H1 (cell line): ENCODE measurements around the gene ARID5A. TPM values are rescaled to one million over a fixed set of nuclear protein-coding genes. Genes with fewer than 3 reads are reported as not detected.
"Not testable (repeated sequence)": the region's sequence is repeated elsewhere in the genome, so short reads cannot be mapped to it uniquely, and the experiment has no call there.

Experiments used
- CTCF ChIA-PET: fragments of 300-600 bp; sonication (Branson Sonifier 250); formaldehyde crosslinking; loops from one replicate; lab custom pipeline; 2021; ENCODE audit not compliant: partially characterized antibody; lab: Charles Lee
- POLR2A ChIA-PET: fragments of 300-600 bp; sonication (Branson Sonifier 250); formaldehyde crosslinking; loops from one replicate; lab custom pipeline; 2021; ENCODE audit warnings: inconsistent platforms; ENCODE audit not compliant: partially characterized antibody; lab: Charles Lee
- DNase-seq, 2 experiments: peaks; one replicate each; pipeline versions ENCODE4 v3.0.0 to v3.0.0-alpha.2; 2010 to 2022; ENCODE audit warnings: low spot score in 2 of 2, low read depth in 1 of 2, mixed read lengths in 1 of 2
- FAIRE-seq: peaks from 2 replicates; lab custom pipeline; 2011; peaks lifted over from hg19 to GRCh38; lab: Jason Lieb, UNC
- H2AFZ ChIP-seq: 2 replicates; pipeline ENCODE4 v1.8.1; 2012; ENCODE audit warnings: low read length, inconsistent platforms
- H2AK5ac ChIP-seq: 2 replicates; pipeline ENCODE4 v1.6.1; 2013; ENCODE audit warnings: low read depth, low read length
- H2BK120ac ChIP-seq: replicated peaks from 2 replicates; pipeline ENCODE3; 2013; ENCODE audit warnings: low read depth, low read length, inconsistent platforms
- H2BK12ac ChIP-seq: 2 replicates; pipeline ENCODE4 v1.6.1; 2013; ENCODE audit warnings: low read depth, low read length
- H2BK15ac ChIP-seq: 2 replicates; pipeline ENCODE4 v1.6.1; 2013; ENCODE audit warnings: low read length
- H2BK20ac ChIP-seq: 2 replicates; pipeline ENCODE4 v1.6.1; 2013; ENCODE audit warnings: low read length
- H2BK5ac ChIP-seq: 2 replicates; pipeline ENCODE4 v1.6.1; 2013; ENCODE audit warnings: low read depth, low read length
- H3K14ac ChIP-seq: 2 replicates; pipeline ENCODE4 v1.6.1; 2013; ENCODE audit warnings: inconsistent platforms; ENCODE audit not compliant: insufficient read length
- H3K18ac ChIP-seq: 2 replicates; pipeline ENCODE4 v1.6.1; 2013; ENCODE audit warnings: low read length; ENCODE audit errors: extremely low read depth
- H3K23ac ChIP-seq: 2 replicates; pipeline ENCODE4 v1.6.1; 2013; ENCODE audit warnings: inconsistent platforms; ENCODE audit not compliant: insufficient read length
- H3K23me2 ChIP-seq: 2 replicates; pipeline ENCODE4 v1.6.1; 2013; ENCODE audit warnings: low read depth, low read length
- H3K27ac ChIP-seq: 2 replicates; pipeline ENCODE4 v1.6.1; 2011; ENCODE audit warnings: low read depth, low read length, inconsistent platforms
- H3K27me3 ChIP-seq, 4 experiments: replicated peaks in 1 of 4; 1 replicate in 1 of 4; 2 replicates in 3 of 4; pipeline versions ENCODE4 v1.6.1 to v1.8.1; 2011 to 2013; ENCODE audit warnings: low read length in 3 of 4, mild to moderate bottlenecking in 3 of 4, inconsistent platforms in 2 of 4, mixed read lengths in 2 of 4, moderate library complexity in 1 of 4; ENCODE audit not compliant: control insufficient read depth in 3 of 4, insufficient read depth in 3 of 4; ENCODE audit errors: extremely low read depth in 1 of 4
- H3K36me3 ChIP-seq, 4 experiments: 2 replicates each; pipeline versions ENCODE4 v1.6.1 to v1.8.1; 2011 to 2013; ENCODE audit warnings: mild to moderate bottlenecking in 4 of 4, low read length in 3 of 4, moderate library complexity in 2 of 4, control low read depth in 1 of 4, inconsistent platforms in 1 of 4; ENCODE audit not compliant: insufficient read depth in 4 of 4, control insufficient read depth in 2 of 4
- H3K4ac ChIP-seq: replicated peaks from 2 replicates; pipeline ENCODE3; 2013; ENCODE audit warnings: low read length, low read depth, mixed read lengths, inconsistent platforms; ENCODE audit not compliant: insufficient read length
- H3K4me1 ChIP-seq, 4 experiments: replicated peaks in 1 of 4; 1 replicate in 1 of 4; 2 replicates in 3 of 4; pipeline versions ENCODE4 v1.6.1 to v1.8.1; 2011 to 2013; ENCODE audit warnings: low read length in 3 of 4, inconsistent platforms in 2 of 4, mixed read lengths in 1 of 4; ENCODE audit not compliant: insufficient read depth in 4 of 4, control insufficient read depth in 3 of 4
- H3K4me2 ChIP-seq, 2 experiments: 2 replicates each; pipeline versions ENCODE4 v1.6.1 to v1.8.1; 2011 to 2013; ENCODE audit warnings: low read depth in 2 of 2, low read length in 2 of 2, control low read depth in 1 of 2, inconsistent platforms in 1 of 2, mild to moderate bottlenecking in 1 of 2; ENCODE audit not compliant: insufficient read depth in 1 of 2
- H3K4me3 ChIP-seq, 4 experiments: fragments of 200-600, 300-600 bp in 1 of 4; sonication (generic), shearing (Covaris generic), sonication (Bioruptor Twin) in 1 of 4; 2 replicates each; pipeline versions ENCODE4 v1.5.1 to v1.8.1; 2011 to 2016; ENCODE audit warnings: low read length in 4 of 4, low read depth in 3 of 4, control low read depth in 2 of 4, inconsistent platforms in 2 of 4, mild to moderate bottlenecking in 2 of 4, mixed read lengths in 1 of 4, moderate library complexity in 1 of 4; ENCODE audit not compliant: insufficient read depth in 2 of 4; ENCODE audit errors: extremely low read depth in 1 of 4
- H3K56ac ChIP-seq: replicated peaks from 2 replicates; pipeline ENCODE3; 2013; ENCODE audit warnings: low read depth, mild to moderate bottlenecking, mixed read lengths, low read length, inconsistent platforms; ENCODE audit not compliant: insufficient read length
- H3K79me1 ChIP-seq: 2 replicates; pipeline ENCODE4 v1.6.1; 2013; ENCODE audit warnings: low read depth, low read length, control low read depth
- H3K79me2 ChIP-seq, 2 experiments: 2 replicates each; pipeline versions ENCODE4 v1.6.1 to v1.8.1; 2012 to 2013; ENCODE audit warnings: low read length in 2 of 2, mild to moderate bottlenecking in 2 of 2, inconsistent platforms in 1 of 2; ENCODE audit not compliant: insufficient read depth in 2 of 2, control insufficient read depth in 1 of 2
- H3K9ac ChIP-seq, 4 experiments: replicated peaks in 1 of 4; 1 replicate in 1 of 4; 2 replicates in 3 of 4; pipeline versions ENCODE4 v1.6.1 to v1.8.1; 2011 to 2013; ENCODE audit warnings: low read depth in 3 of 4, low read length in 3 of 4, control low read depth in 2 of 4, mild to moderate bottlenecking in 2 of 4, moderate library complexity in 2 of 4, inconsistent platforms in 1 of 4; ENCODE audit errors: extremely low read depth in 1 of 4
- H3K9me3 ChIP-seq, 2 experiments: 2 replicates each; pipeline versions ENCODE4 v1.6.1 to v1.8.1; 2012 to 2013; ENCODE audit warnings: mild to moderate bottlenecking in 2 of 2, moderate library complexity in 2 of 2, control low read depth in 1 of 2, inconsistent platforms in 1 of 2, low read depth in 1 of 2, low read length in 1 of 2, mixed read lengths in 1 of 2; ENCODE audit not compliant: insufficient read depth in 2 of 2
- H4K20me1 ChIP-seq, 2 experiments: replicated peaks in 1 of 2; 2 replicates each; pipeline versions ENCODE3 to v1.8.1; 2011 to 2013; ENCODE audit warnings: inconsistent platforms in 2 of 2, low read length in 2 of 2, mild to moderate bottlenecking in 1 of 2; ENCODE audit not compliant: insufficient read depth in 2 of 2, control insufficient read depth in 1 of 2
- H4K5ac ChIP-seq: 2 replicates; pipeline ENCODE4 v1.6.1; 2013; ENCODE audit warnings: low read length, low read depth, mixed read lengths, inconsistent platforms; ENCODE audit not compliant: insufficient read length
- H4K8ac ChIP-seq: 2 replicates; pipeline ENCODE4 v1.8.0; 2013; ENCODE audit warnings: mild to moderate bottlenecking, moderate library complexity, low read length, inconsistent platforms; ENCODE audit not compliant: insufficient read depth; ENCODE audit errors: extremely low read depth
- H4K91ac ChIP-seq: replicated peaks from 2 replicates; pipeline ENCODE3; 2013; ENCODE audit warnings: low read length, mixed read lengths, inconsistent platforms; ENCODE audit not compliant: insufficient read length
- USF2 ChIP-seq: IDR thresholded peaks from 2 replicates; pipeline ENCODE4 v1.6.1; 2011; ENCODE audit warnings: low read length, improper control_type of control experiment
- WGBS, 2 experiments: shearing (Covaris generic) in 1 of 2; methylation state at CpG; one replicate each; pipeline versions ENCODE4 v1.1.6 to v1.1.7; 2013 to 2015; ENCODE audit warnings: low lambda C conversion rate in 2 of 2, mixed read lengths in 2 of 2, inconsistent platforms in 1 of 2, low coverage in 1 of 2, missing lambda C conversion rate in 1 of 2; ENCODE audit not compliant: insufficient replicate concordance in 2 of 2, insufficient coverage in 1 of 2, insufficient read length in 1 of 2; ENCODE audit errors: extremely low coverage in 1 of 2, missing lambda C conversion rate in 1 of 2; 5-methylcytosine and 5-hydroxymethylcytosine counted together
- polyA plus RNA-seq, 7 experiments: library from polyadenylated mRNA; depleted of rRNA in 3 of 7; stranded (reverse) in 5 of 7; unstranded in 2 of 7; fragments of >200 nt in 5 of 7; fragments of 200-250 nt in 2 of 7; gene quantifications; 1 replicate in 5 of 7; 2 replicates in 1 of 7; 4 replicates in 1 of 7; pipeline versions ENCODE4 v1.2.1 to v1.2.3, GENCODE V29; 2011 to 2013; ENCODE audit warnings: missing spikeins in 2 of 7, mixed read lengths in 2 of 7
- total RNA-seq: library from RNA; stranded (reverse); fragmentation: NEBNext Ultra II Directional; extraction: Animal tissue kit (Norgen Biotek cat#: 25700); gene quantifications from 2 replicates; pipeline ENCODE4 v1.2.1, GENCODE V29; 2021

The ARID5A gene
- total and polyA plus RNA-seq, 2 of the 8 experiments (the other 6 are each of a cell fraction or from before 2014, with no cell fraction given): 3.3 to 5.3 TPM

DNA sequence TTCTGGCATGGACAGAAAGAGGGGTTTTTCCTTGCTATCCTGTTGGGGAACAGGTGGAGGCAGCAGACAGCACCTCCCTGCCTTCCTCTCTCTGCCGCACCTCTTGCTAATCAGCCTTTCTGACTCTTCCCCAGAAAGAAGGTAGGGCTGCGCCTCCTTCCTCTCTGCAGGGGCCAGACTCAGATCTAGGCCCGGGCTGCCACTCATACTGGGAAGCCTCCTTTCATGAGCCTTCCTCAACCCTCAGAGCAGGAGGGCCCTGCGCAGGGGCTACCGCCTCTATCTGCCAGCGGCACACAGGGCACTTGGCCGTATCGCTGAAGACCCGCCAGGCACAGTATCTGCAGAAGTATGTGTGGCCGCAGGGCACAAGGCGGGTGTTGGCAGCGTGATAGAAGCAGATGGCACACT is 38.5 kb upstream of the ARID5A start (continued):
- no peak for TF ChIP-seq USF2

- H4K20me1 ChIP-seq, H2AFZ ChIP-seq, H3K4me3 ChIP-seq, H3K9me3 ChIP-seq, H4K8ac ChIP-seq, H3K4me1 ChIP-seq, H2BK12ac ChIP-seq, H3K23ac ChIP-seq, H3K56ac ChIP-seq, H4K5ac ChIP-seq, FAIRE-seq, H3K23me2 ChIP-seq, H3K79me1 ChIP-seq, POLR2A ChIA-PET, H2BK20ac ChIP-seq, H2BK15ac ChIP-seq, H3K4me2 ChIP-seq, H3K4ac ChIP-seq, H3K79me2 ChIP-seq, H4K91ac ChIP-seq, H3K14ac ChIP-seq, H2BK5ac ChIP-seq, H2AK5ac ChIP-seq, H3K36me3 ChIP-seq, H3K9ac ChIP-seq, H3K27me3 ChIP-seq, DNase-seq, H3K18ac ChIP-seq, H3K27ac ChIP-seq, H2BK120ac ChIP-seq: not testable (repeated sequence)
- 89% methylated on average over 6 of the region's 6 CpGs; no CpG with 5 or more reads in 1 of the 2 experiments for WGBS, 2 experiments
- CTCF ChIA-PET: interaction anchor here (0.8 to 8.9 kb wide), 4 partner anchors 9 to 325 kb away, joined by 3 to 76 read pairs (median 6); no protein-coding TSS in a partner anchor
Observed at GRCh38 chr2:96498611-96499010, 37.9 kb upstream of the ARID5A start.
